ENCODE data around the gene EIF4A3.

Gene EIF4A3

GRCh38 chr17:80132906-80133625 is 13.9 kb downstream of the EIF4A3 start:
- FAIRE-seq: no peak

- FAIRE-seq: no peak
Measured at GRCh38 chr17:80130992-80131391, 15.9 kb downstream of the EIF4A3 start.

GRCh38 chr17:80129006-80129565 is 17.8 kb downstream of the EIF4A3 start:
- FAIRE-seq: no peak

- FAIRE-seq: no peak
Measured at GRCh38 chr17:80126449-80126715, 20.5 kb downstream of the EIF4A3 start.

GRCh38 chr17:80125656-80126448 is 21.1 kb downstream of the EIF4A3 start:
- FAIRE-seq: no peak

DNA sequence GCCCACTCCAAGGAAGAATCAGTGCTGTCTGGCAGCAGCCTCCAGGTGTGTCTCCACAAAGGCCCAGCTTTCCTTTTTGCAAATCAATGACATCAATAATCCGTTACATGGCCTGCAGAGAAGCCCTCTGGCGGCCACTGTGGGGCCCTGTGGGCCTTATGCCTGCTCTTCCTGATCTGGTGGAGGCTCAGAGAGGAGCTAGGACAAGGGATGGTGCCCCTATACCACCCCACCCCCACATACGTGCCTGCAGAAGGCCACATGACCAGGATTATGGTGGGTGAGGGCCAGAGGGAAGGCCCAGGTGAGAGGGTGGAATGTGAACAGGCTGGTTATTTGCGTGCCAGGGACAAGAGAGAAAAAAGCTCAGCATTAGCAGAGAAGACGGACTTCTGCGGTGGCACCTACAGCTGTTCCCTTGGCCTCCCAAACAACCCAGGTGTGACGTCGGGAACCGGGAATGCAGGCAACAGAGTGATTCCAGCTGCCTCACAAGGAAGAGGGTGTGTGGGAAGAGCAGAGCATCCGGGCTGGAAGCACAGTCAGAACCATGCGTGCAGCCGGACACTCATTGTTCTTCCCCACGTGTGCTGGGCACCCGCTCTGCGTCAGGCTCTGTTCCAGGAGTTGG is 22.5 kb downstream of the EIF4A3 start:
- no peak for FAIRE-seq

DNA sequence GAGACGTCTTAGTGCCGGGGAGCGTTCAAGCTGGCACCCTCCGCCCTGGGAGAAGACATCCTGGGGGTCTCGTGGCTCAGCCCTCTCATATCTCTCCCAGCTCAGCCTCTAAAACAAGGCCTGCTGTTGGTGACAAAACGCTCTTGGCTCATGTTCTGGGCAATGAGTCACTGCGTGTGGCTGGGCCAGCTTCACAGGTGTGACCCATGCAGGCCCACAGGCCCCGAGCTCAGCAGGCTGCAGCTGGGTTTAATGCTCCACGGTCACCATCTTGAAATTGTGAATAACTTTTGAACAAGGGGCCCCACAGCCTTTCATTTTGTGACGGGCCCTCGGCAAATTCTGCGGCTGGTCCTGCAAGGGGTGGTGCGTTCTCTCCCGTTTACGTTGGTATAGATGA is 23.1 kb downstream of the EIF4A3 start:
- no peak for FAIRE-seq

DNA sequence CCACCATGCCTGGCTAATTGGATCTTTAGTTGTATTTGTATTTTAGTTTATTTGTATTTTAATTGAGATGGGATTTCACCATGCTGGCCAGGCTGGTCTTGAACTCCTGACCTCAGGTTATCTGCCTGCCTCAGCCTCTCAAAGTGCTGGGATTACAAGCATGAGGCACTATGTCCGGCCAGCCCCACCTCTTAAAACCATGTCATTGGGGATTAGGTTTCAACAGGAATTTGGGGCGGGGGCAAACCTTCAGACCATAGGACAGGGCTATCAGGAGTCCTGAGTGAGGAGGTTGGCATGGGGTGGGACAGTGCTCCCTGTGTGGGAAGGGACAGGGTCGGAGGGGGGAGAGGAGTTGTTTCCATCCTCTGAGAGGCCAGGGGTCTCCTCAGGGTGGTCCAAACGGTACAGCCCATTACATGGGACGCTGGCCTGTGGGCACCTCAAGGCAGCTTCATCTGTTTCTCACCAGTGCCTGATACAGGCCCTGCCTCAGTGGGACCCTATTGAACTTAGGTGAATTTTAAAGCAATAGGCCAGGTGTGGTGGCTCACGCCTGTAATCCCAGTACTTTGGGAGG is 23.9 kb downstream of the EIF4A3 start:
- no peak for FAIRE-seq

DNA sequence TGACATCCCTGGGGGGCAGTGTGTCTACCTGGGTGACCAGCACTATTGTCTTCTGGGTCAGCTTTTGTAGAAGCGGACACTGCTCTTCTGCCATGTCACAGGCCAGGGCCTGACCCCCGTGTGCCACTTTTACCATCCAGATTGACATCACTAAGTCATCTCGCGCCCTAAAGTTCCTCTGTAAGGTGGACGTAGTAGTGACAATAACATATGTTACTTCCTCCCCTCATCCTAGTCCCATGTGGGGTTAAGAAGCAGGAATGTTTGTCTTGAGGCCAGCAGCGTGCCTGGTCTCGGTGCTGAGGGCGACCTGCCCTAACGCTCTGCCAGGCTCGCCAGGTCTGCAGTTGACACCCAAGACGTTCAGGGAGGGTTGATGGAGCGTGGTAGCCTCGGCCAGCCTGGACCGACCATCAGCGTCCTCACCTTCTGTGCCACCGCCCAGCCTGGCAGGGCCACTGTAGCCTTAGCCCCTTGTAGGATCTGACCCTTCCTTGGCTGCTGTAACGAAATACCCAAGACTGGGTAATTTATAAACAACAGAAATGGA is 24.8 kb downstream of the EIF4A3 start:
- FAIRE-seq: no peak

DNA sequence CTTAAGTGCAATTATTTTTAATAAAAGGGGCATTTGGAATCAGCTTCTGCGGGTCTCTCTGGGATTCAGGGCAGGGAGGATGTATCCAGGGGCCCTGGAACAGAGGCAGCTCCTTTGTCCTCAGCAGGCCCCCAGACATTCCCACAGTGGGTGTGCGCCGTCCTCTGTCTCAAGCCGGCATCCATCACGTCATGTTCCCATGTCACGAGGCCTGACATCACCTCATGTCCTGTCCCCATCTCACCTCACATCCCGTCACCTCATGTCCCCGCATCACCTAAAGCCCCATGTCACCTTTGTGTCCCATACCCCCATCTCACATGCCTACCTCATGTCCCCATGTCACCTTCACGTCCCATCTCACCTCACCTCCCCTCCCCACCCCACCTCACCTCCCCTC is 27.1 kb downstream of the EIF4A3 start:
- no peak for FAIRE-seq

- FAIRE-seq: no peak
Measured at GRCh38 chr17:80119271-80119791, 27.6 kb downstream of the EIF4A3 start.

- FAIRE-seq: no peak
Measured at GRCh38 chr17:80118601-80119270, 28.2 kb downstream of the EIF4A3 start.

DNA sequence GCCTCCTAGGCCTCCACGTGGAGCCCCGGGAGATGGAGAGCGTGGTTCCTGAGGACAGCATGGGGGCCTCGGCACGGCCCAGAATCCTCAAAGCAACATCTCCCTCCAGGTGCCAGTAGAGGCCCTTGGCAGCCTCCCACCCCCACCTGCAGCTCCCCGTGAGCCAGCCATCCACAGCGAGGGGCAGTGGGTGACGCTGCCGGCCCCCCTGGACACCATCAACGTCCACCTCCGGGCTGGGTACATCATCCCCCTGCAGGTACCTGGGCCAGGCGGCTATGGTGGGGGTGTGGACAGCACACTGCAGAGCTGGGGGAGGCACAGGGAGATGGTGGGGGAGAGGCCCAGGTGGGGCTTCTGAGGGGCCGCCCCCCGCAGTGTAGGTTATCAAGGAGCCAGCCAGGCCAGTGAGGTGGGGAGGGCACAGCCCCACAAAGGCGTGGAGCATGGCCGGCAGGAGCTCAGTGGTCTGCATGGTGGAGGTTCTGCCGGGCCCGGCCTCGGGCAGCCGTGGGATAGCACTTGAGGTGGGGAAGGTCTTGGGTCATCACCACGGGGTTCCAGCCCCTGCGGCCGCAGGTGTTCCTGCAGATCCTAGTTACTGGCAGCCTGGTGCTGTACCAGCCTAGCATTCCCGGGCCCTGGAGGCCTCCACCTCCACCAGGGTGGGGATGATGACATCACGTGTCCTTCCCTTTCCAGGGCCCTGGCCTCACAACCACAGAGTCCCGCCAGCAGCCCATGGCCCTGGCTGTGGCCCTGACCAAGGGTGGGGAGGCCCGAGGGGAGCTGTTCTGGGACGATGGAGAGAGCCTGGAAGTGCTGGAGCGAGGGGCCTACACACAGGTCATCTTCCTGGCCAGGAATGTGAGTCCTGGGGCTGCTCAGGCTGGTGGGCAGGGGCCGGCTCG is 29.2 kb downstream of the EIF4A3 start:
- no peak for FAIRE-seq

DNA sequence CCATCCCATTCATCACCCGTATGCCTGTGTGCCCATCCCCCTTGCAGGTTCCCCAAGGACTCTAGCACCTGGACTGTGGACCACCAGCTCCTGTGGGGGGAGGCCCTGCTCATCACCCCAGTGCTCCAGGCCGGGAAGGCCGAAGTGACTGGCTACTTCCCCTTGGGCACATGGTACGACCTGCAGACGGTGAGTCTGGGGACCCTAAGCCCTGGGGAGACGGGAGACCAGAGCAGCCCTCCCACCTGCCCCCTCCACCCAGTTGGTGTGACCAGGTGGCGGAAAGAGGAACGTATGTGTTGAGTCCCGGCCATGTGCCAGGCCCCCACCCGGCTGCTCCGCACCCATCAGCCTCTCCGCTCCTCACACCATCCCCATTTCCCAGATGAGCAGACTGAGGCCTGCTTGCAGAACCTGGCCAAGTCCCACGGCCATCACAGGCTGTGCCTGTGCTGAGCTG is 30.0 kb downstream of the EIF4A3 start:
- FAIRE-seq: no peak

GRCh38 chr17:80116276-80116920 is 30.5 kb downstream of the EIF4A3 start:
- FAIRE-seq: no peak

DNA sequence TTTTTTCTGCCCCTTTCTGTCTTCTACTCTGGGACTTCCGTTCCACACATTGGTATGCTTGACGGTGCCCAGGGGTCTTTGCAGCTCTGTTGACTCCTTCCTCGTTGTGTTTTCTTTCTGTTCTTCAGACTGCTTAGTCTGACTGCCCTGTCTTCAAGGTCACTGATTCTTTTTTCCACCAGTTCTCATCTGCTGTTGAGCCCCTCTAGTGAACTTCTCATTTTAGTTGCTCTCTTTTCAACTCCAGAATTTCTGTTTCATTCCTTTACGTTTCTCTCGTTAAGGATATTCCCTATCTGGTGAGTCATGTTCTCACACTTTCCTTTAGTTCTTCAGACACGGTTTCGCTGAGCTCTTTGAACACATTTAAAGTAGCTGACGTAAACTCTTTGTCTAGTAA is 31.8 kb downstream of the EIF4A3 start:
- FAIRE-seq: no peak

DNA sequence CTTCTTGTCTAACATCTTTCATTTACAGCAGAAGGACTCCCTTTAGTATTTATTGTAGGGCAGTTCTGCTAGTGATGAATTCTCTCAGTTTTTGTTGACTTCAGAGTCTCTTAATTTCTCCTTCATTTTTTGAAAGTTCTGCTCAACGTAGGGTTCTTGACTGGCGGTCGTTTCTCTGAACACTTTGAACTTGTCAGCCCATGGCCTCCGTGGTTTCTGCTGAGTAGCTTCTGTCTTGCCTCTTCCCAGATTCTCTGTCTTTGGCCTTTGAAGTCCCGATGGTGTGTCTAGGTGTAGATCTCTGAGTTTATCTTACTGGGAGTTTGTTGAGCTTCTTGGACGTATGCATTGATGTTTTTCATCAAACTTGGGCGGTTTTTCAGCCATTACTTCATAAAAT is 32.2 kb downstream of the EIF4A3 start:
- FAIRE-seq: no peak

- no peak for FAIRE-seq
Measured at GRCh38 chr17:80113033-80113484, 33.9 kb downstream of the EIF4A3 start.

- no peak for FAIRE-seq
Measured at GRCh38 chr17:80112471-80113032, 34.4 kb downstream of the EIF4A3 start.

Data from islet of Langerhans (tissue), 1 donor.